Natural killer cell (primary cell): Measurements from ENCODE around the gene ANP32D. TPM values are rescaled to one million over a fixed set of nuclear protein-coding genes. Genes with fewer than 3 reads are reported as not detected.
"Not testable (repeated sequence)": the region's sequence is repeated elsewhere in the genome, so short reads cannot be mapped to it uniquely, and the experiment has no call there.

Source experiments
- ATAC-seq, 3 donors: fragments of 150-1000 bp in 2 of 3; fragments of 200-7000 bp in 1 of 3; cut with Tn5 transposase; 1 replicate in 1 of 3; 2 replicates in 2 of 3; pipeline ENCODE4 v1.10.0; 2021; ENCODE audit warnings: mild to moderate bottlenecking in 2 of 3, moderate library complexity in 2 of 3
- DNase-seq, 2 donors: peaks; one replicate each; pipeline versions ENCODE4 v3.0.0 to v3.0.0-alpha.2; 2013 to 2021; ENCODE audit warnings: mixed read lengths in 1 of 2
- H3K27ac ChIP-seq: one replicate; pipeline ENCODE4 v1.5.1; 2013; ENCODE audit warnings: mild to moderate bottlenecking, low read length
- H3K27me3 ChIP-seq: one replicate; pipeline ENCODE4 v1.6.1; 2013; ENCODE audit warnings: low read length; ENCODE audit not compliant: control insufficient read depth, insufficient read depth
- H3K36me3 ChIP-seq: one replicate; pipeline ENCODE4 v1.6.1; 2013; ENCODE audit warnings: low read length; ENCODE audit not compliant: control insufficient read depth, insufficient read depth
- H3K4me1 ChIP-seq: one replicate; pipeline ENCODE4 v1.6.1; 2013; ENCODE audit warnings: low read length; ENCODE audit not compliant: control insufficient read depth, insufficient read depth
- H3K4me3 ChIP-seq: one replicate; pipeline ENCODE4 v1.5.1; 2013; ENCODE audit warnings: low read length
- H3K9me3 ChIP-seq: one replicate; pipeline ENCODE4 v1.6.1; 2013; ENCODE audit warnings: low read length; ENCODE audit not compliant: control insufficient read depth, insufficient read depth
- H3K27ac Mint-ChIP-seq, 2 donors: one replicate each; pipeline ENCODE4 v1.8.0; 2022; ENCODE audit warnings: mild to moderate bottlenecking in 2 of 2, mixed read lengths in 2 of 2, moderate library complexity in 1 of 2
- H3K27me3 Mint-ChIP-seq, 2 donors: one replicate each; pipeline ENCODE4 v1.8.0; 2022; ENCODE audit warnings: low read depth in 2 of 2, mixed read lengths in 2 of 2
- H3K36me3 Mint-ChIP-seq: one replicate; pipeline ENCODE4 v1.8.0; 2022; ENCODE audit warnings: mixed read lengths
- H3K4me1 Mint-ChIP-seq, 2 donors: one replicate each; pipeline ENCODE4 v1.8.0; 2022; ENCODE audit warnings: mixed read lengths in 2 of 2
- H3K4me3 Mint-ChIP-seq: one replicate; pipeline ENCODE4 v1.8.0; 2022; ENCODE audit warnings: mild to moderate bottlenecking, moderate library complexity, mixed read lengths
- H3K9me3 Mint-ChIP-seq, 2 donors: one replicate each; pipeline ENCODE4 v1.8.0; 2022; ENCODE audit warnings: mixed read lengths in 2 of 2
- CTCF ChIP-seq: fragments of 200-600 bp; IDR thresholded peaks from one replicate; pipeline ENCODE4 v1.8.0; 2022; ENCODE audit warnings: antibody characterized with exemption
- WGBS: methylation state at CpG from one replicate; pipeline ENCODE4 v1.1.7; 2013; ENCODE audit warnings: missing lambda C conversion rate; ENCODE audit not compliant: insufficient coverage; 5-methylcytosine and 5-hydroxymethylcytosine counted together
- intact Hi-C: fragments of 100-400 bp; cut with micrococcal nuclease; formaldehyde crosslinking; loops from one replicate; pipeline ENCODE4 v1.14.2; 2022
- total RNA-seq, 4 donors: library from RNA; stranded (reverse); fragments of 120-200 nt in 1 of 4; gene quantifications; one replicate each; pipeline versions ENCODE4 v1.2.3 to v1.2.4, GENCODE V29; 2013 to 2022

The ANP32D gene
- total RNA-seq, 3 donors from 2014 or later (not counting 1 experiment from before 2014, with no cell fraction given), result not detected

DNA sequence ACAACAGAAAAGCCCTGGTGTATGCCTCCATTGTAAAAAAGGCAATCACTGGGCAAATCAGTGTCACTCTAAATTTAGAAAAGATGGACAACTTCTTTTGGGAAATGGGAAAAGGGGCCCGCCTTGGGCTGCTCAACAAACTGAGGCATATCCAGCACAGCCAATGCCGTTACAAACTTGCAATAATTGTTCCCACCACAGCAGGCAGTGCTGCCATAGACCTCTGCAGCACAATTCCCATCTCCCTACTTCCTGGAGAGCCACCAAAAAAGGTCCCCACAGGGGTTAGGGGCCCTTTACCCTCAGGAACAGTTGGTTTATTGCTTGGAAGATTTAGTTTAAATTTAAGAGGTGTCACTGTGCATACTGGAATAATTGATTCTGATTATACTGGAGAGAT, 36.6 kb downstream of the ANP32D start:
- Mint-ChIP-seq H3K9me3 (peaks cover 0 to 2% of the 10 kb centered on the region in 2 donors), H3K36me3 (no peaks in the 10 kb centered on the region), H3K27ac (no peak overlapping the region), H3K4me3 (no peak overlapping the region), H3K4me1 (no peaks in the 10 kb centered on the region), H3K27me3 (peaks cover 32 to 70% of the 10 kb centered on the region in 2 donors)
- H3K36me3 ChIP-seq, result no peaks in the 10 kb centered on the region
- peaks cover 3% of the 10 kb centered on the region for H3K27me3 ChIP-seq
- intact Hi-C loops, result no loop called here
- H3K4me1 ChIP-seq, result no peaks in the 10 kb centered on the region
- no peaks in the 10 kb centered on the region for H3K9me3 ChIP-seq
- no peak overlapping the region for H3K27ac ChIP-seq
- no peak for TF ChIP-seq CTCF
- 49% methylated on average over 2 of the region's 2 CpGs for WGBS
- no peak overlapping the region for H3K4me3 ChIP-seq
- no peak for DNase-seq
- no peak for ATAC-seq

- ATAC-seq (no peak), DNase-seq (no peak)
- no peak for TF ChIP-seq CTCF
- WGBS, result no CpG with 5 or more reads among the region's 1 CpG
- intact Hi-C loops, result no loop called here
- Mint-ChIP-seq H3K4me1 (no peaks in the 10 kb centered on the region), H3K4me3 (no peak overlapping the region), H3K9me3 (peaks cover 0 to 2% of the 10 kb centered on the region in 2 donors), H3K27me3 (peaks cover 32 to 70% of the 10 kb centered on the region in 2 donors), H3K27ac (no peak overlapping the region), H3K36me3 (no peaks in the 10 kb centered on the region)
- peaks cover 2% of the 10 kb centered on the region for H3K27me3 ChIP-seq
- no peak overlapping the region for H3K4me3 ChIP-seq
- H3K4me1 ChIP-seq, result no peaks in the 10 kb centered on the region
- no peak overlapping the region for H3K27ac ChIP-seq
- no peaks in the 10 kb centered on the region for H3K9me3 ChIP-seq
- H3K36me3 ChIP-seq, result no peaks in the 10 kb centered on the region
Measured at GRCh38 chr12:48510111-48510510, 37.8 kb downstream of the ANP32D start.

DNA sequence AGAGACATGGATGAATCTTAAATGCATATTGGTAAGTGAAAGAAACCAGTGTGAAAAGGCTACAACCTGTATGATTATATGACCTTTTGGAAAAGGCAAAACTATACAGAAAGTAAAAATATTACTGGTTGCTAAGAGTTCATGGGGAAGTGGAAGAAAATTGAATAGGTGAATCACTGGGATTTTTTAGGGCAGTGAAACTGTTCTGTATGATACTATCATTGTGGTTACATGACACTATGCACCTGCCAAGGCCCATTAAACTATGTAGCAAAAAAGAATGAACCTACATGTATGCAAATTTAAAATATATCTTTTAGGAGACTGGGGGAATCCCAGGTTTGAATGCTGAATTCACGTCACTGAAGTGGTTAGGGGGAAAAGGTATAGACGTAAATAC, 40.5 kb downstream of the ANP32D start:
- Histone ChIP-seq H3K27ac (no peak overlapping the region), H3K4me3 (no peak overlapping the region), H3K4me1 (no peaks in the 10 kb centered on the region), H3K9me3 (no peaks in the 10 kb centered on the region), H3K36me3 (no peaks in the 10 kb centered on the region), H3K27me3 (peaks cover 2% of the 10 kb centered on the region)
- DNase-seq (no peak), ATAC-seq (no peak)
- WGBS, result 67% methylated on average over 2 of the region's 2 CpGs
- no peak for TF ChIP-seq CTCF
- H3K4me3 Mint-ChIP-seq, result no peak overlapping the region
- intact Hi-C loops, result no loop called here
- H3K27me3 Mint-ChIP-seq, result peaks cover 15 to 48% of the 10 kb centered on the region in 2 donors
- H3K36me3 Mint-ChIP-seq, result no peaks in the 10 kb centered on the region
- H3K27ac Mint-ChIP-seq, result no peak overlapping the region
- no peaks in the 10 kb centered on the region for H3K4me1 Mint-ChIP-seq
- H3K9me3 Mint-ChIP-seq, result peaks cover 0 to 2% of the 10 kb centered on the region in 2 donors

DNA sequence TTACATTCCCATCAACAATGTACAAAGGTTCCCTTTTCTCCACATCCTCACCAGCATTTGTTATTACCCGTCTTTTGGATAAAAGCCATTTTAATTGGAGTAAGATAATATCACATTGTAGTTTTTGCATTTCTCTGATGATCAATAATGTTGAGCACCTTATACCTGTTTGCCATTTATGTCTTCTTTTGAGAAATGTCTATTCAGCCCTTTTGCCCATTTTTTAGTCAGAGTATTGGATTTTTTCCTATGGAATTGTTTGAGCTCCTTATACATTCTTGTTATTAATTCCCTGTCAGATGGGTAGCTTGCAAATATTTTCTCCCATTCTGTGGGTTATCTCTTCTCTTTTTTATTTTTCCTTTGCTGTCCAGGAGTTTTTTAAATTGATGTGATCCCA, 42.4 kb downstream of the ANP32D start:
- no peaks in the 10 kb centered on the region for H3K4me1 Mint-ChIP-seq
- H3K27ac Mint-ChIP-seq, result no peak overlapping the region
- no peaks in the 10 kb centered on the region for H3K36me3 ChIP-seq
- H3K27ac ChIP-seq, result no peak overlapping the region
- WGBS, result no CpG with 5 or more reads among the region's 1 CpG
- peaks cover 13 to 35% of the 10 kb centered on the region in 2 donors for H3K27me3 Mint-ChIP-seq
- ATAC-seq, result no peak
- DNase-seq, result no peak
- H3K9me3 Mint-ChIP-seq, result peaks cover 0 to 2% of the 10 kb centered on the region in 2 donors
- H3K9me3 ChIP-seq, result no peaks in the 10 kb centered on the region
- no peak overlapping the region for H3K4me3 Mint-ChIP-seq
- intact Hi-C loops, result no loop called here
- no peaks in the 10 kb centered on the region for H3K4me1 ChIP-seq
- peaks cover 2% of the 10 kb centered on the region for H3K27me3 ChIP-seq
- no peaks in the 10 kb centered on the region for H3K36me3 Mint-ChIP-seq
- TF ChIP-seq CTCF, result no peak
- H3K4me3 ChIP-seq, result no peak overlapping the region

GRCh38 chr12:48520381-48520780, 48.0 kb downstream of the ANP32D start:
- H3K4me1 Mint-ChIP-seq, H3K4me3 ChIP-seq, H3K9me3 Mint-ChIP-seq, H3K27ac ChIP-seq, intact Hi-C loops, H3K27me3 ChIP-seq, ATAC-seq, H3K36me3 ChIP-seq, H3K4me3 Mint-ChIP-seq, H3K27me3 Mint-ChIP-seq, H3K9me3 ChIP-seq, H3K27ac Mint-ChIP-seq, H3K36me3 Mint-ChIP-seq, H3K4me1 ChIP-seq, DNase-seq: not testable (repeated sequence)
- 90% methylated on average over 22 of the region's 24 CpGs for WGBS
